Measurements from ENCODE around the gene PRDM16. TPM values are rescaled to one million over a fixed set of nuclear protein-coding genes. Genes with fewer than 3 reads are reported as not detected.

PRDM16 gene
- total and polyA plus RNA-seq, 2 experiments from 2014 or later: 0.14 to 0.16 TPM

DNA sequence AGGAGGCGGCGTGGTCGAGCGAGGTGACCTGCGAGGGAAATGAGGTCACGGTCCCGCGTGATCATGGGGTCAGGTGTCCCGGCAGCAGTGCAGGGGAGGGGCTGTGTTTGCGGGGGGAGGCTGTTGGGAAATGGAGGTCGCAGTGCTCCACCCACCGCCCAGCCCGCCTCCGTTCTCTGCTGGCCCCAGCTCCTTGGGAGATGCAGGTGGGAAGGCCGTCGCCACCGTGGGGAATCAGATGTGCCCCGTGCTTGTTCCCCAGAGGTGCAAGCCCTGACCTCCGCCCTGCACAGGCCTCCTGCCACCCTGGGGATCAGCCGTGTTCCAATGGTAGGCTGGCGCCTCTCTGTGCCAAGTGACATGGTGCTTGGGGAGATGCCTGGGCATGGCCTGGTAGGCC lies 95.7 kb downstream of the PRDM16 start:
- Mint-ChIP-seq H3K36me3 (ENCODE audit: low read depth) (no peaks in the 10 kb centered on the region), H3K27ac (no peak overlapping the region; the same call in 1 of the 2 replicates), H3K4me1 (0 out of 3 replicates have a peak, but pooled peaks cover under 1% of the 10 kb centered on the region), H3K27me3 (ENCODE audit: insufficient read depth, low read depth, poor library complexity) (peaks cover 4% of the 10 kb centered on the region), H3K4me3 (no peak overlapping the region), H3K9me3 (peaks cover 2% of the 10 kb centered on the region; the same call in 1 of the 3 replicates)
- Histone ChIP-seq H4K20me1 (replicated peaks; ENCODE audit: insufficient read depth) (no peaks in the 10 kb centered on the region), H2AFZ (no peak overlapping the region), H3K9me2 (ENCODE audit: insufficient read depth) (no peaks in the 10 kb centered on the region), H3K27ac (ENCODE audit: low read depth) (no peak overlapping the region), H3K4me1 (ENCODE audit: insufficient read depth) (no peaks in the 10 kb centered on the region), H3K27me3 (ENCODE audit: insufficient read depth) (no peaks in the 10 kb centered on the region), H3K4me3 (no peak overlapping the region), H3K4me2 (no peak overlapping the region), H3F3A (replicated peaks; ENCODE audit: low read depth) (no peaks in the 10 kb centered on the region), H3K36me3 (ENCODE audit: insufficient read depth) (no peaks in the 10 kb centered on the region), H3K79me2 (replicated peaks; ENCODE audit: insufficient read depth) (no peaks in the 10 kb centered on the region)
- TF ChIP-seq, protein P1, sequence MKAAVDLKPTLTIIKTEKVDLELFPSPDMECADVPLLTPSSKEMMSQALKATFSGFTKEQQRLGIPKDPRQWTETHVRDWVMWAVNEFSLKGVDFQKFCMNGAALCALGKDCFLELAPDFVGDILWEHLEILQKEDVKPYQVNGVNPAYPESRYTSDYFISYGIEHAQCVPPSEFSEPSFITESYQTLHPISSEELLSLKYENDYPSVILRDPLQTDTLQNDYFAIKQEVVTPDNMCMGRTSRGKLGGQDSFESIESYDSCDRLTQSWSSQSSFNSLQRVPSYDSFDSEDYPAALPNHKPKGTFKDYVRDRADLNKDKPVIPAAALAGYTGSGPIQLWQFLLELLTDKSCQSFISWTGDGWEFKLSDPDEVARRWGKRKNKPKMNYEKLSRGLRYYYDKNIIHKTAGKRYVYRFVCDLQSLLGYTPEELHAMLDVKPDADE (IDR thresholded peaks at IDR 0.05): no peak
- no peak for TF ChIP-seq CREB1 (CRISPR knock-in tag; IDR thresholded peaks at IDR 0.05; ENCODE audit: low read depth)
- TF ChIP-seq, protein P2, sequence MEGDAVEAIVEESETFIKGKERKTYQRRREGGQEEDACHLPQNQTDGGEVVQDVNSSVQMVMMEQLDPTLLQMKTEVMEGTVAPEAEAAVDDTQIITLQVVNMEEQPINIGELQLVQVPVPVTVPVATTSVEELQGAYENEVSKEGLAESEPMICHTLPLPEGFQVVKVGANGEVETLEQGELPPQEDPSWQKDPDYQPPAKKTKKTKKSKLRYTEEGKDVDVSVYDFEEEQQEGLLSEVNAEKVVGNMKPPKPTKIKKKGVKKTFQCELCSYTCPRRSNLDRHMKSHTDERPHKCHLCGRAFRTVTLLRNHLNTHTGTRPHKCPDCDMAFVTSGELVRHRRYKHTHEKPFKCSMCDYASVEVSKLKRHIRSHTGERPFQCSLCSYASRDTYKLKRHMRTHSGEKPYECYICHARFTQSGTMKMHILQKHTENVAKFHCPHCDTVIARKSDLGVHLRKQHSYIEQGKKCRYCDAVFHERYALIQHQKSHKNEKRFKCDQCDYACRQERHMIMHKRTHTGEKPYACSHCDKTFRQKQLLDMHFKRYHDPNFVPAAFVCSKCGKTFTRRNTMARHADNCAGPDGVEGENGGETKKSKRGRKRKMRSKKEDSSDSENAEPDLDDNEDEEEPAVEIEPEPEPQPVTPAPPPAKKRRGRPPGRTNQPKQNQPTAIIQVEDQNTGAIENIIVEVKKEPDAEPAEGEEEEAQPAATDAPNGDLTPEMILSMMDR (conservative IDR thresholded peaks at IDR 0.05; ENCODE audit: low read depth in 2 of 2): no peak
- TF ChIP-seq POLR2AphosphoS5 (IDR thresholded peaks at IDR 0.05; ENCODE audit: low read depth): no peak
- TF ChIP-seq, protein P3, sequence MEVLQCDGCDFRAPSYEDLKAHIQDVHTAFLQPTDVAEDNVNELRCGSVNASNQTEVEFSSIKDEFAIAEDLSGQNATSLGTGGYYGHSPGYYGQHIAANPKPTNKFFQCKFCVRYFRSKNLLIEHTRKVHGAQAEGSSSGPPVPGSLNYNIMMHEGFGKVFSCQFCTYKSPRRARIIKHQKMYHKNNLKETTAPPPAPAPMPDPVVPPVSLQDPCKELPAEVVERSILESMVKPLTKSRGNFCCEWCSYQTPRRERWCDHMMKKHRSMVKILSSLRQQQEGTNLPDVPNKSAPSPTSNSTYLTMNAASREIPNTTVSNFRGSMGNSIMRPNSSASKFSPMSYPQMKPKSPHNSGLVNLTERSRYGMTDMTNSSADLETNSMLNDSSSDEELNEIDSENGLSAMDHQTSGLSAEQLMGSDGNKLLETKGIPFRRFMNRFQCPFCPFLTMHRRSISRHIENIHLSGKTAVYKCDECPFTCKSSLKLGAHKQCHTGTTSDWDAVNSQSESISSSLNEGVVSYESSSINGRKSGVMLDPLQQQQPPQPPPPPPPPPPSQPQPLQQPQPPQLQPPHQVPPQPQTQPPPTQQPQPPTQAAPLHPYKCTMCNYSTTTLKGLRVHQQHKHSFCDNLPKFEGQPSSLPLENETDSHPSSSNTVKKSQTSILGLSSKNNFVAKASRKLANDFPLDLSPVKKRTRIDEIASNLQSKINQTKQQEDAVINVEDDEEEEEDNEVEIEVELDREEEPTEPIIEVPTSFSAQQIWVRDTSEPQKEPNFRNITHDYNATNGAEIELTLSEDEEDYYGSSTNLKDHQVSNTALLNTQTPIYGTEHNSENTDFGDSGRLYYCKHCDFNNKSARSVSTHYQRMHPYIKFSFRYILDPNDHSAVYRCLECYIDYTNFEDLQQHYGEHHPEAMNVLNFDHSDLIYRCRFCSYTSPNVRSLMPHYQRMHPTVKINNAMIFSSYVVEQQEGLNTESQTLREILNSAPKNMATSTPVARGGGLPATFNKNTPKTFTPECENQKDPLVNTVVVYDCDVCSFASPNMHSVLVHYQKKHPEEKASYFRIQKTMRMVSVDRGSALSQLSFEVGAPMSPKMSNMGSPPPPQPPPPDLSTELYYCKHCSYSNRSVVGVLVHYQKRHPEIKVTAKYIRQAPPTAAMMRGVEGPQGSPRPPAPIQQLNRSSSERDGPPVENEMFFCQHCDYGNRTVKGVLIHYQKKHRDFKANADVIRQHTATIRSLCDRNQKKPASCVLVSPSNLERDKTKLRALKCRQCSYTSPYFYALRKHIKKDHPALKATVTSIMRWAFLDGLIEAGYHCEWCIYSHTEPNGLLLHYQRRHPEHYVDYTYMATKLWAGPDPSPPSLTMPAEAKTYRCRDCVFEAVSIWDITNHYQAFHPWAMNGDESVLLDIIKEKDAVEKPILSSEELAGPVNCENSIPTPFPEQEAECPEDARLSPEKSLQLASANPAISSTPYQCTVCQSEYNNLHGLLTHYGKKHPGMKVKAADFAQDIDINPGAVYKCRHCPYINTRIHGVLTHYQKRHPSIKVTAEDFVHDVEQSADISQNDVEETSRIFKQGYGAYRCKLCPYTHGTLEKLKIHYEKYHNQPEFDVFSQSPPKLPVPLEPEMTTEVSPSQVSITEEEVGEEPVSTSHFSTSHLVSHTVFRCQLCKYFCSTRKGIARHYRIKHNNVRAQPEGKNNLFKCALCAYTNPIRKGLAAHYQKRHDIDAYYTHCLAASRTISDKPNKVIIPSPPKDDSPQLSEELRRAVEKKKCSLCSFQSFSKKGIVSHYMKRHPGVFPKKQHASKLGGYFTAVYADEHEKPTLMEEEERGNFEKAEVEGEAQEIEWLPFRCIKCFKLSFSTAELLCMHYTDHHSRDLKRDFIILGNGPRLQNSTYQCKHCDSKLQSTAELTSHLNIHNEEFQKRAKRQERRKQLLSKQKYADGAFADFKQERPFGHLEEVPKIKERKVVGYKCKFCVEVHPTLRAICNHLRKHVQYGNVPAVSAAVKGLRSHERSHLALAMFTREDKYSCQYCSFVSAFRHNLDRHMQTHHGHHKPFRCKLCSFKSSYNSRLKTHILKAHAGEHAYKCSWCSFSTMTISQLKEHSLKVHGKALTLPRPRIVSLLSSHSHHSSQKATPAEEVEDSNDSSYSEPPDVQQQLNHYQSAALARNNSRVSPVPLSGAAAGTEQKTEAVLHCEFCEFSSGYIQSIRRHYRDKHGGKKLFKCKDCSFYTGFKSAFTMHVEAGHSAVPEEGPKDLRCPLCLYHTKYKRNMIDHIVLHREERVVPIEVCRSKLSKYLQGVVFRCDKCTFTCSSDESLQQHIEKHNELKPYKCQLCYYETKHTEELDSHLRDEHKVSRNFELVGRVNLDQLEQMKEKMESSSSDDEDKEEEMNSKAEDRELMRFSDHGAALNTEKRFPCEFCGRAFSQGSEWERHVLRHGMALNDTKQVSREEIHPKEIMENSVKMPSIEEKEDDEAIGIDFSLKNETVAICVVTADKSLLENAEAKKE (CRISPR knock-in tag; IDR thresholded peaks at IDR 0.05): no peak
- TF ChIP-seq JUNB (IDR thresholded peaks at IDR 0.05; ENCODE audit: unreplicated experiment): no peak
- TF ChIP-seq NANOG (IDR thresholded peaks at IDR 0.05; ENCODE audit: borderline replicate concordance): no peak
- no peak for TF ChIP-seq EZH2 (IDR thresholded peaks at IDR 0.05; ENCODE audit: low read depth, unreplicated experiment)
- TF ChIP-seq, protein P4, sequence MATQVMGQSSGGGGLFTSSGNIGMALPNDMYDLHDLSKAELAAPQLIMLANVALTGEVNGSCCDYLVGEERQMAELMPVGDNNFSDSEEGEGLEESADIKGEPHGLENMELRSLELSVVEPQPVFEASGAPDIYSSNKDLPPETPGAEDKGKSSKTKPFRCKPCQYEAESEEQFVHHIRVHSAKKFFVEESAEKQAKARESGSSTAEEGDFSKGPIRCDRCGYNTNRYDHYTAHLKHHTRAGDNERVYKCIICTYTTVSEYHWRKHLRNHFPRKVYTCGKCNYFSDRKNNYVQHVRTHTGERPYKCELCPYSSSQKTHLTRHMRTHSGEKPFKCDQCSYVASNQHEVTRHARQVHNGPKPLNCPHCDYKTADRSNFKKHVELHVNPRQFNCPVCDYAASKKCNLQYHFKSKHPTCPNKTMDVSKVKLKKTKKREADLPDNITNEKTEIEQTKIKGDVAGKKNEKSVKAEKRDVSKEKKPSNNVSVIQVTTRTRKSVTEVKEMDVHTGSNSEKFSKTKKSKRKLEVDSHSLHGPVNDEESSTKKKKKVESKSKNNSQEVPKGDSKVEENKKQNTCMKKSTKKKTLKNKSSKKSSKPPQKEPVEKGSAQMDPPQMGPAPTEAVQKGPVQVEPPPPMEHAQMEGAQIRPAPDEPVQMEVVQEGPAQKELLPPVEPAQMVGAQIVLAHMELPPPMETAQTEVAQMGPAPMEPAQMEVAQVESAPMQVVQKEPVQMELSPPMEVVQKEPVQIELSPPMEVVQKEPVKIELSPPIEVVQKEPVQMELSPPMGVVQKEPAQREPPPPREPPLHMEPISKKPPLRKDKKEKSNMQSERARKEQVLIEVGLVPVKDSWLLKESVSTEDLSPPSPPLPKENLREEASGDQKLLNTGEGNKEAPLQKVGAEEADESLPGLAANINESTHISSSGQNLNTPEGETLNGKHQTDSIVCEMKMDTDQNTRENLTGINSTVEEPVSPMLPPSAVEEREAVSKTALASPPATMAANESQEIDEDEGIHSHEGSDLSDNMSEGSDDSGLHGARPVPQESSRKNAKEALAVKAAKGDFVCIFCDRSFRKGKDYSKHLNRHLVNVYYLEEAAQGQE (IDR thresholded peaks at IDR 0.05; ENCODE audit: unreplicated experiment): no peak
- TF ChIP-seq ZNF114 (CRISPR knock-in tag; IDR thresholded peaks at IDR 0.05): no peak
- no peak for TF ChIP-seq EZH2phosphoT487 (IDR thresholded peaks at IDR 0.05; ENCODE audit: unreplicated experiment)
- TF ChIP-seq STAT1 (IDR thresholded peaks at IDR 0.05; ENCODE audit: unreplicated experiment): no peak
- TF ChIP-seq ZNF331 (CRISPR knock-in tag; IDR thresholded peaks at IDR 0.05; ENCODE audit: low read depth): no peak
- DNase-seq (ENCODE audit: low spot score) (no peak), ATAC-seq (no peak; the same call in 2 of the 3 replicates)

Data from GM23338 (cell line).